Pancreas (tissue), 10 donors: ENCODE data around the gene KCNK15. TPM values are rescaled to one million over a fixed set of nuclear protein-coding genes. Genes with fewer than 3 reads are reported as not detected.

Source experiments
- ATAC-seq, 4 donors: fragments of 200-7000 bp; cut with Tn5 transposase; one replicate each; pipeline versions ENCODE4 v1.8.0 to v1.9.1; 2020; ENCODE audit warnings: mild to moderate bottlenecking in 4 of 4, moderate library complexity in 4 of 4
- DNase-seq, 6 donors: peaks; one replicate each; pipeline ENCODE4 v3.0.0-alpha.2; 2020
- FAIRE-seq: peaks from 2 replicates; lab custom pipeline; 2012; peaks lifted over from hg19 to GRCh38; lab: Jason Lieb, UNC
- H3K27ac ChIP-seq, 4 donors: fragments of 200-600 bp; sonication (generic); 1 replicate in 3 of 4; 2 replicates in 1 of 4; pipeline versions ENCODE4 v1.5.0 to v1.8.0; 2020
- H3K27me3 ChIP-seq, 4 donors: fragments of 200-600 bp; one replicate each; pipeline ENCODE4 v1.8.0; 2021
- H3K36me3 ChIP-seq, 3 donors: fragments of 200-600 bp; sonication (generic) in 1 of 3; one replicate each; pipeline versions ENCODE4 v1.5.0 to v1.8.0; 2020 to 2021
- H3K4me1 ChIP-seq, 3 donors: fragments of 200-600 bp; one replicate each; pipeline ENCODE4 v1.8.0; 2021
- H3K4me3 ChIP-seq, 4 donors: fragments of 200-600 bp; sonication (generic) in 2 of 4; one replicate each; pipeline versions ENCODE4 v1.5.0 to v1.8.0; 2020 to 2021
- H3K9me3 ChIP-seq, 4 donors: fragments of 200-600 bp; one replicate each; pipeline ENCODE4 v1.8.0; 2021
- WGBS, 2 donors: extraction: QIAGEN DNeasy Blood & Tissue Kit; methylation state at CpG; one replicate each; pipeline ENCODE4 v1.1.7; 2013; 5-methylcytosine and 5-hydroxymethylcytosine counted together
- intact Hi-C, 3 donors: fragments of 100-400 bp; cut with DNase I; formaldehyde crosslinking; loops; one replicate each; pipeline versions ENCODE4 v1.11.1 to v1.14.2; 2022
- polyA plus RNA-seq, 2 donors: library from polyadenylated mRNA; stranded (reverse); fragments of 200-250 nt; gene quantifications; one replicate each; pipeline ENCODE4 v1.2.3, GENCODE V29; 2013
- total RNA-seq, 6 donors: library from RNA; stranded (reverse); fragmentation: NEBNext Ultra II Directional in 4 of 6; extraction: Animal tissue kit (Norgen Biotek cat#: 25700) in 4 of 6; gene quantifications; one replicate each; pipeline versions ENCODE4 v1.2.1 to v1.2.4, GENCODE V29; 2021 to 2023
- TF ChIP-seq, protein P1 (sequence below), 4 donors: fragments of 200-600 bp; sonication (generic) in 3 of 4; IDR thresholded peaks; one replicate each; pipeline versions ENCODE4 v1.5.0 to v1.8.0; 2021; ENCODE audit warnings: antibody characterized with exemption in 4 of 4
- donor health status: healthy with polysubstance abuse.
- donor health status: DM: no; HTN: no; CAD: no; lungs with moderate emphysema.
- donor health status: DM: no; HTN: no; CAD: no.
- donor health status: control.
- donor health status: control.
- donor health status: Bipolar disorder and iron deficiency.
- donor health status: DM: yes; HTN: yes; CAD: no.
- donor health status: DM: no; HTN: no; CAD: no.
- donor health status: DM: no; HTN: no; CAD: no.
- donor health status: DM: yes; HTN: yes; CAD: no.

The KCNK15 gene
- total and polyA plus RNA-seq, 8 donors, result 0.42 to 2.5 (median 1.0) TPM

- H3K9me3 ChIP-seq, result no peaks in the 10 kb centered on the region
- no peaks in the 10 kb centered on the region for H3K27me3 ChIP-seq
- 25% methylated on average over 7 of the region's 7 CpGs for WGBS, 2 donors
- H3K4me1 ChIP-seq, result no peaks in the 10 kb centered on the region
- H3K4me3 ChIP-seq, result no peak overlapping the region
- ATAC-seq, result peak; percentile 27 to 72 (median 67)
- FAIRE-seq, result no peak
- DNase-seq, result peak in 5 of 6 donors; percentile 27 to 76 (median 55)
- H3K36me3 ChIP-seq, result no peaks in the 10 kb centered on the region
- no peak overlapping the region for H3K27ac ChIP-seq
- TF ChIP-seq, protein P1, sequence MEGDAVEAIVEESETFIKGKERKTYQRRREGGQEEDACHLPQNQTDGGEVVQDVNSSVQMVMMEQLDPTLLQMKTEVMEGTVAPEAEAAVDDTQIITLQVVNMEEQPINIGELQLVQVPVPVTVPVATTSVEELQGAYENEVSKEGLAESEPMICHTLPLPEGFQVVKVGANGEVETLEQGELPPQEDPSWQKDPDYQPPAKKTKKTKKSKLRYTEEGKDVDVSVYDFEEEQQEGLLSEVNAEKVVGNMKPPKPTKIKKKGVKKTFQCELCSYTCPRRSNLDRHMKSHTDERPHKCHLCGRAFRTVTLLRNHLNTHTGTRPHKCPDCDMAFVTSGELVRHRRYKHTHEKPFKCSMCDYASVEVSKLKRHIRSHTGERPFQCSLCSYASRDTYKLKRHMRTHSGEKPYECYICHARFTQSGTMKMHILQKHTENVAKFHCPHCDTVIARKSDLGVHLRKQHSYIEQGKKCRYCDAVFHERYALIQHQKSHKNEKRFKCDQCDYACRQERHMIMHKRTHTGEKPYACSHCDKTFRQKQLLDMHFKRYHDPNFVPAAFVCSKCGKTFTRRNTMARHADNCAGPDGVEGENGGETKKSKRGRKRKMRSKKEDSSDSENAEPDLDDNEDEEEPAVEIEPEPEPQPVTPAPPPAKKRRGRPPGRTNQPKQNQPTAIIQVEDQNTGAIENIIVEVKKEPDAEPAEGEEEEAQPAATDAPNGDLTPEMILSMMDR (IDR thresholded peaks at IDR 0.05), result peak; percentile 62 to 76 (median 68)
- intact Hi-C loops, result loop anchor here in 1 of 3 donors (5.0 kb wide), 1 partner anchor 46 kb away; no protein-coding TSS in a partner anchor
Observed at GRCh38 chr20:44733341-44734069, 12.2 kb upstream of the KCNK15 start.

- no peak for FAIRE-seq
- no peaks in the 10 kb centered on the region for H3K9me3 ChIP-seq
- ATAC-seq, result no peak
- no peak overlapping the region for H3K4me3 ChIP-seq
- intact Hi-C loops, result loop anchor here in 1 of 3 donors (5.0 kb wide), 1 partner anchor 48 kb away; no protein-coding TSS in a partner anchor
- H3K27ac ChIP-seq, result no peak overlapping the region
- TF ChIP-seq, protein P1 (IDR thresholded peaks at IDR 0.05), result no peak
- no peaks in the 10 kb centered on the region for H3K27me3 ChIP-seq
- DNase-seq, result no peak
- no peaks in the 10 kb centered on the region for H3K36me3 ChIP-seq
- H3K4me1 ChIP-seq, result no peaks in the 10 kb centered on the region
- 69 to 72% methylated on average over 3 of the region's 3 CpGs for WGBS, 2 donors
Observed at GRCh38 chr20:44734938-44735337, 10.7 kb upstream of the KCNK15 start.

- FAIRE-seq, result no peak
Observed at GRCh38 chr20:44735816-44736169, 9.9 kb upstream of the KCNK15 start.

GRCh38 chr20:44736170-44737021, 9.3 kb upstream of the KCNK15 start:
- intact Hi-C loops, result no loop called here
- no peak for FAIRE-seq
- TF ChIP-seq, protein P1 (IDR thresholded peaks at IDR 0.05), result no peak

More at GRCh38 chr20:44735816-44736169, 9.9 kb upstream of the KCNK15 start:
- DNase-seq (no peak), ATAC-seq (no peak)
- H3K27me3 ChIP-seq, result no peaks in the 10 kb centered on the region
- intact Hi-C loops, result no loop called here
- H3K36me3 ChIP-seq, result no peaks in the 10 kb centered on the region
- H3K4me1 ChIP-seq, result no peaks in the 10 kb centered on the region
- H3K4me3 ChIP-seq, result no peak overlapping the region
- no peak overlapping the region for H3K27ac ChIP-seq
- H3K9me3 ChIP-seq, result no peaks in the 10 kb centered on the region
- WGBS, 2 donors, result 84 to 85% methylated on average over 4 of the region's 4 CpGs
- TF ChIP-seq, protein P1 (IDR thresholded peaks at IDR 0.05), result no peak

More at GRCh38 chr20:44736170-44737021, 9.3 kb upstream of the KCNK15 start:
- Histone ChIP-seq H3K27me3 (no peaks in the 10 kb centered on the region), H3K4me1 (no peaks in the 10 kb centered on the region), H3K4me3 (no peak overlapping the region), H3K36me3 (no peaks in the 10 kb centered on the region), H3K9me3 (no peaks in the 10 kb centered on the region), H3K27ac (no peak overlapping the region)
- ATAC-seq (peak; percentile 88 to 92 (median 89)), DNase-seq (peak in 4 of 6 donors; percentile 63 to 78 (median 70))
- WGBS, 2 donors, result 30 to 36% methylated on average over 6 of the region's 6 CpGs
